GM13977 (cell line): Measurements from ENCODE around the gene RMND5B.

Experiments
- DNase-seq: peaks from one replicate; pipeline ENCODE4 v3.0.0; 2012; ENCODE audit warnings: low spot score
- in situ Hi-C: fragments of 300-500 bp; cut with MboI; formaldehyde crosslinking; loops from one replicate; pipeline ENCODE4 v1.12.0; 2022; ENCODE audit warnings: low sequenced_read_pairs, low pct_unique_long_range_greater_than_20kb, mixed read lengths, inconsistent platforms; ENCODE audit not compliant: unreplicated experiment
- TF ChIP-seq, protein P1 (sequence below): IDR thresholded peaks from 2 replicates; pipeline ENCODE4 v1.5.1; 2012; ENCODE audit warnings: mild to moderate bottlenecking, control low read depth; ENCODE audit not compliant: insufficient read depth; ENCODE audit errors: extremely low read depth, missing control alignments

The RMND5B gene

DNA sequence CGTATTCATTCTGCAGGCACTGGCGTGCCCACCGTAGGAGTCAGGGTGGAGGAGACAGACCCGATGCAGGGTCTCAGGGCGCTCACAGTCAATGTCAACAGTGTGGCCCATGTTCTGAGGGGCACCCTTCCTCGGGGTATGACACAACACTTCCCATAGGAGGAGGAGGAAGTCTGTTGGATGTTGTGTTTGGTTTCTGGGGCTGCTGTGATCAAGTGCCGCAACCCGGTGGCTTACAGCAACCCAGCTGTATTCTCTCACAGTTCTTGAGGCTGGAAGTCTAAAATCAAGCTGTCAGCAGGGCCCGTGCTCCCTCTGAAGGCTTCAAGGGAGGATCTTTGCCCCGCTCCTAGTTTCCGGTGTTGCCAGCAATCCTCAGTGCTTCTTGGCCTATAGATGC, 67.9 kb downstream of the RMND5B start:
- TF ChIP-seq, protein P1, sequence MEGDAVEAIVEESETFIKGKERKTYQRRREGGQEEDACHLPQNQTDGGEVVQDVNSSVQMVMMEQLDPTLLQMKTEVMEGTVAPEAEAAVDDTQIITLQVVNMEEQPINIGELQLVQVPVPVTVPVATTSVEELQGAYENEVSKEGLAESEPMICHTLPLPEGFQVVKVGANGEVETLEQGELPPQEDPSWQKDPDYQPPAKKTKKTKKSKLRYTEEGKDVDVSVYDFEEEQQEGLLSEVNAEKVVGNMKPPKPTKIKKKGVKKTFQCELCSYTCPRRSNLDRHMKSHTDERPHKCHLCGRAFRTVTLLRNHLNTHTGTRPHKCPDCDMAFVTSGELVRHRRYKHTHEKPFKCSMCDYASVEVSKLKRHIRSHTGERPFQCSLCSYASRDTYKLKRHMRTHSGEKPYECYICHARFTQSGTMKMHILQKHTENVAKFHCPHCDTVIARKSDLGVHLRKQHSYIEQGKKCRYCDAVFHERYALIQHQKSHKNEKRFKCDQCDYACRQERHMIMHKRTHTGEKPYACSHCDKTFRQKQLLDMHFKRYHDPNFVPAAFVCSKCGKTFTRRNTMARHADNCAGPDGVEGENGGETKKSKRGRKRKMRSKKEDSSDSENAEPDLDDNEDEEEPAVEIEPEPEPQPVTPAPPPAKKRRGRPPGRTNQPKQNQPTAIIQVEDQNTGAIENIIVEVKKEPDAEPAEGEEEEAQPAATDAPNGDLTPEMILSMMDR: no peak
- DNase-seq: no peak
- in situ Hi-C loops: no loop called here

DNA sequence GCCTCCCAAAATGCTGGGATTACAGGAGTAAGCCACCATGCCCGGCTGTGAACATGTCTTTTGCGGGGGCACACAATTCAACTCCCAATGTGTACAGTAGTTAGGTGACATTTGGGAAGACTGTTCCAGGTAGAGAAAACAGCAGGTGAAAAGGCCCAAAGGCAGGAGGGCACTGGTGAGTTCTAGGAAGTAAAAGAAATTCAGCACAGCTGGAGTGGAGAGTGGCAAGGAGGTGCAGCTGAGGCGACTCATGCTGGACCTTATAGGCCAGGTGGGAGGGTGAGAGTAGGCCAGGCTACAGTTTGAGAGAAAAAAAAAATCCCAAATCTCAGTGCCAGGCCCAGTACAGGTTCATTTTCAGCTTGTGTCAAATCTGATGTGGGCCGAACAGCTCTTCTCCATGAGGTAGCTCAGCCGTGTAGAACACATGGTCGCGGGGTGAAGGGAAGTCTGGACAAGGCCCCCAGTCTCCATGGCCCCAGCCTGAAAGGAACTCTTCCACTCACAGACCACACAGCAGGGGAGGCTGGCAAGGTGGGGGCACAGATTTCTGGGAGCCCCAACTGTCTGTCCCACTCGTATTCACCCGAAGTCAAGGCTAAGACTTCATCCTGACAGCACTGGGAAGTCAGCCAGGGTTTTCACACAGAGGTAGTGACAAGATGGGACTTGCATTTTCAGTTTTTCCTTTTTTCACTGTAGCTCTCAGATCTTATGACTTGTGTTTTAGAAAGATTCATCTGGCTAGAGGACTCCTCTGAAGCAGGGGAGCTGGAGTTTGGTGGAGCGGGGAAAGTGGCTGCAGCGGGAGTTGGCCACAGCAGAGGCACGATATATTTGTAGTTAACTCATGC, 69.0 kb downstream of the RMND5B start:
- in situ Hi-C loops: no loop called here

More for the DNA sequence above, 69.0 kb downstream of the RMND5B start:
- DNase-seq: no peak
- TF ChIP-seq, protein P1: no peak
